Activated CD8-positive, alpha-beta T cell treated with anti-CD3 and anti-CD28 coated beads for 36 hours (primary cell): Measurements from ENCODE around the gene NLRP6. TPM values are rescaled to one million over a fixed set of nuclear protein-coding genes. Genes with fewer than 3 reads are reported as not detected.

Source experiments
- ATAC-seq: fragments of 200-7000 bp; cut with Tn5 transposase; one replicate; pipeline ENCODE4 v1.10.0; 2021; ENCODE audit warnings: mild to moderate bottlenecking, moderate library complexity
- CTCF ChIA-PET: fragments of 350-600 bp; sonication (Branson Sonifier 250); formaldehyde crosslinking; loops from one replicate; lab custom pipeline; 2021; ENCODE audit warnings: antibody characterized with exemption; lab: Charles Lee
- POLR2A ChIA-PET: fragments of 350-600 bp; sonication (Branson Sonifier 250); formaldehyde crosslinking; loops from one replicate; lab custom pipeline; 2021; ENCODE audit warnings: antibody characterized with exemption; lab: Charles Lee
- DNase-seq: peaks from one replicate; pipeline ENCODE4 v3.0.0-alpha.2; 2020
- H3K27ac Mint-ChIP-seq: one replicate; pipeline ENCODE4 v1.8.0; 2021; ENCODE audit warnings: mild to moderate bottlenecking, mixed read lengths
- H3K27me3 Mint-ChIP-seq: one replicate; pipeline ENCODE4 v1.8.0; 2021; ENCODE audit warnings: mixed read lengths
- H3K36me3 Mint-ChIP-seq: one replicate; pipeline ENCODE4 v1.8.0; 2021; ENCODE audit warnings: low read depth, mixed read lengths
- H3K4me1 Mint-ChIP-seq: one replicate; pipeline ENCODE4 v1.8.0; 2021; ENCODE audit warnings: low read depth, mixed read lengths
- H3K4me3 Mint-ChIP-seq: one replicate; pipeline ENCODE4 v1.8.0; 2021; ENCODE audit warnings: mild to moderate bottlenecking, moderate library complexity, mixed read lengths
- H3K9me3 Mint-ChIP-seq: one replicate; pipeline ENCODE4 v1.8.0; 2021; ENCODE audit warnings: mixed read lengths
- intact Hi-C: fragments of 100-400 bp; cut with micrococcal nuclease; formaldehyde crosslinking; loops from one replicate; pipeline ENCODE4 v1.10.0; 2022
- total RNA-seq, 2 experiments: library from RNA; stranded (reverse); gene quantifications; one replicate each; pipeline ENCODE4 v1.2.3, GENCODE V29; 2021
- TF ChIP-seq, protein P1 (sequence below): fragments of 200-600 bp; IDR thresholded peaks from one replicate; pipeline ENCODE4 v1.8.0; 2022; ENCODE audit warnings: antibody characterized with exemption, mild to moderate bottlenecking

The NLRP6 gene
- total RNA-seq, 2 experiments from 2014 or later = 3.3 to 3.4 TPM

DNA sequence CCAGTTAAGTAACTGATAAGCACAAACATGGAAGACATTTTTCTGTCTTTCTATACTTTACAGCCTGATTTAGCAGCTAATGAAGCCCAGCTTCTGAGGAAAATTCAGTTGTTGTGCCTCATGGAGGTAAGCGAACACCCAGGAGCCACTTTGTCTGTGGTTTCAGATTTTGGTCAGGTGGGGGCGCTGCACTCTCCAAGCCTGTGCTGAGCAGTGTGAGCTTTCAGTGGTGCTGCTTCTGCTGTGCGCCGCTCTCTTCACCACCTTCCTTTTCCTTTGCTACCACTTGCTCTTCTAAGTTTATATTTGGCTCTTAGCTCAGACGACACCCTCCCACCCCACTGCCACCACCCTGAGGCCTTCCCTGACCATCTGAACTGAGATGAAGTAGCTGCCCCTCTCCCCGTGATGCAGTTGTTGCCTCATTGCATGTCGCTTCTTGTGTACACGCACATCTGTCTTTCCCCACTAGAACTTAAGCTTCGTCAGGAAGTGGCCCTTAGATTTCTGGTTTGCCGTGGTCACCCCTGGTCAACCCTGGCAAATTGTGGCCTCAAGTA lies 27.4 kb upstream of the NLRP6 start:
- H3K36me3 Mint-ChIP-seq = peaks cover 56% of the 10 kb centered on the region
- peak overlapping the region; percentile 82 for H3K27ac Mint-ChIP-seq
- TF ChIP-seq, protein P1, sequence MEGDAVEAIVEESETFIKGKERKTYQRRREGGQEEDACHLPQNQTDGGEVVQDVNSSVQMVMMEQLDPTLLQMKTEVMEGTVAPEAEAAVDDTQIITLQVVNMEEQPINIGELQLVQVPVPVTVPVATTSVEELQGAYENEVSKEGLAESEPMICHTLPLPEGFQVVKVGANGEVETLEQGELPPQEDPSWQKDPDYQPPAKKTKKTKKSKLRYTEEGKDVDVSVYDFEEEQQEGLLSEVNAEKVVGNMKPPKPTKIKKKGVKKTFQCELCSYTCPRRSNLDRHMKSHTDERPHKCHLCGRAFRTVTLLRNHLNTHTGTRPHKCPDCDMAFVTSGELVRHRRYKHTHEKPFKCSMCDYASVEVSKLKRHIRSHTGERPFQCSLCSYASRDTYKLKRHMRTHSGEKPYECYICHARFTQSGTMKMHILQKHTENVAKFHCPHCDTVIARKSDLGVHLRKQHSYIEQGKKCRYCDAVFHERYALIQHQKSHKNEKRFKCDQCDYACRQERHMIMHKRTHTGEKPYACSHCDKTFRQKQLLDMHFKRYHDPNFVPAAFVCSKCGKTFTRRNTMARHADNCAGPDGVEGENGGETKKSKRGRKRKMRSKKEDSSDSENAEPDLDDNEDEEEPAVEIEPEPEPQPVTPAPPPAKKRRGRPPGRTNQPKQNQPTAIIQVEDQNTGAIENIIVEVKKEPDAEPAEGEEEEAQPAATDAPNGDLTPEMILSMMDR = peak; percentile 83
- peaks cover 18% of the 10 kb centered on the region for H3K4me1 Mint-ChIP-seq
- intact Hi-C loops = no loop called here
- DNase-seq = peak; percentile 91
- H3K27me3 Mint-ChIP-seq = no peaks in the 10 kb centered on the region
- ChIA-PET POLR2A (interaction anchor here (0.5 to 3.9 kb wide), 16 partner anchors 9 to 247 kb away, joined by 3 to 24 read pairs (median 5); partner anchors contain the start of genes IFITM2, NLRP6, PSMD13 and SIRT3), CTCF (interaction anchor here (0.7 to 5.1 kb wide), 46 partner anchors 9 to 223 kb away, joined by 3 to 71 read pairs (median 8); partner anchors contain the start of genes ANO9, BET1L, IFITM2 and IFITM5)
- H3K4me3 Mint-ChIP-seq = no peak overlapping the region
- peak; percentile 98 for ATAC-seq
- H3K9me3 Mint-ChIP-seq = no peaks in the 10 kb centered on the region

DNA sequence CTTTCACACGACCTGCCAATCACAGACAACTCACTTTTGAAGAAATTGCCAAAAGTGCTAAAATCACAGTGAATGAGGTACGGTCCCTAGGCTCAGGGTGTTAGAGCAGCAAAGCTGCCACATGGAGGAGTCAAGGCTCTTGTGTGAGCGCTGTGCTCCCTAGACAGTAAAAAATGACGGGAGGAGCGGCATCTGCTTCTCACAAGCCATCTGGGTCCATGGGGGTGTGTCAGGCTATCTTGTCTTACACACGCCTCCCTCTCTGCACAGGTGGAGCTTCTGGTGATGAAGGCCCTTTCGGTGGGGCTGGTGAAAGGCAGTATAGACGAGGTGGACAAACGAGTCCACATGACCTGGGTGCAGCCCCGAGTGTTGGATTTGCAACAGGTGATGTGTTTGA lies 26.7 kb upstream of the NLRP6 start:
- Mint-ChIP-seq H3K36me3 (peaks cover 49% of the 10 kb centered on the region), H3K9me3 (no peaks in the 10 kb centered on the region), H3K4me3 (no peak overlapping the region), H3K27ac (peak overlapping the region; percentile 28), H3K4me1 (peaks cover 18% of the 10 kb centered on the region), H3K27me3 (no peaks in the 10 kb centered on the region)
- ChIA-PET CTCF (interaction anchor here (0.7 to 5.1 kb wide), 38 partner anchors 9 to 222 kb away, joined by 3 to 71 read pairs (median 11); partner anchors contain the start of genes ANO9, BET1L, IFITM2 and IFITM5), POLR2A (interaction anchor here (0.6 to 3.9 kb wide), 15 partner anchors 10 to 196 kb away, joined by 3 to 24 read pairs (median 6); partner anchors contain the start of genes NLRP6 and PSMD13)
- no peak for DNase-seq
- no peak for ATAC-seq
- TF ChIP-seq, protein P1 = no peak
- intact Hi-C loops = no loop called here

DNA sequence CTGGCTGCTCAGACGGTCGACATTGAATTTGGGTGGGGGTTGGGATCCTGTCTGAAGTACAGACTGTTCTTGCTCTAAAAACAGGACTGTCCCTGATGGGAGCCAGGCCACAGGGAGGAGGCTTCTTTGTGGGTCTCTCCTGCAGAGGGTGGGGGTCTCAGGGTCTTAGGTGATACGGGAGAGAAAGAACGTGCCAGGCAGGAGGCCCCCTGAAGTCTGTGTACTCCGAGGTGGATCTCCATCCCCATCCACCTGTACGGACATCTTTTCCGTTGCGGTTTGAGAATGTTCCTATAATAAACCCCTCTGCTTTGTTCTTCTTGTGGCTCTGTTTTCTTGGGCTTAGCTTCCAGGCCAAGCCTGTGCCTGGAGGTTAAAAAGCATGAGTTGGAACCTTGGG lies 25.5 kb upstream of the NLRP6 start:
- TF ChIP-seq, protein P1 = no peak
- DNase-seq = no peak
- Mint-ChIP-seq H3K36me3 (peaks cover 40% of the 10 kb centered on the region), H3K4me1 (peaks cover 18% of the 10 kb centered on the region), H3K27me3 (no peaks in the 10 kb centered on the region), H3K9me3 (no peaks in the 10 kb centered on the region), H3K4me3 (no peak overlapping the region), H3K27ac (no peak overlapping the region)
- ChIA-PET CTCF (interaction anchor here (0.8 to 5.1 kb wide), 8 partner anchors 8 to 112 kb away, joined by 3 to 71 read pairs (median 40); partner anchors contain the start of genes IFITM2, NLRP6, PSMD13 and SIRT3), POLR2A (interaction anchor here (1.0 kb wide), 1 partner anchor 15 kb away, joined by 6 read pairs; no protein-coding TSS in a partner anchor)
- ATAC-seq = no peak
- intact Hi-C loops = no loop called here

DNA sequence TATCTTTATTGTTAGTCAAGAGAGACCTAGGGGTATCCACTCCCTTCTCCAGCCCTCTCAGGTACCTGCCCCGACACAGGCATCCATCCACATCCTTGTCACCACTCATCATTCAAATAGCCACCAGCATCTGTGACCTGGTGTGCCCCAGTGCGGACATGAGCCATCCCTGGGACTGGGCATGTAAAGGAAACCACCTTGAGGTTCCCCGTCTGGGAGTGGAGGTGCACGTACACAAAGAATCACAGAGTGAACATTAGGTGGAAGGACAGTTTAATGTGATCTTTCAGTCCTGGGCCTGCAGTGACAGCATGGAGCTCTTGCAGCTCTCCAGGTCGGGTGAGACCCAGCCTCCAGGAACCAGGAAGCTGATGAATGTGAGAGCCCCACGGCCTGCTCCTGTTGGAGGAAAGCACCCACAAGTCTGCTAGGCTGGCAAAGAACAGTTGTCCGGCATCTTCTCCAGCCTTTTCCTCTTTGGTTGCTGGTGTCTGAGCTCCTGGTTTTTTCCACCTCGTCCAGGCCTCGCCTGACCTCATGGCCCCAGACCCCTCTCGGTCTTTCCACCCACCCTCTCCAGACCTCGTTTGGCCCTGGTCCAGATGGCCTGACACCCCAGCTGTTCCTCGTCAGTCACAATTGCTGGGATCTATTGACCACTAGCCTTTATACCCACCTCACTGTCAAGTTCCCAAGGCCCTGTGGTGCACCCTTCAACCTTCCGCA lies 24.9 kb upstream of the NLRP6 start:
- DNase-seq = no peak
- H3K4me1 Mint-ChIP-seq = peaks cover 18% of the 10 kb centered on the region
- ChIA-PET CTCF (interaction anchor here (1.2 to 3.9 kb wide), 4 partner anchors 7 to 27 kb away, joined by 5 to 71 read pairs (median 42); partner anchors contain the start of gene NLRP6), POLR2A (no interaction called here)
- TF ChIP-seq, protein P1 = no peak
- no peak overlapping the region for H3K4me3 Mint-ChIP-seq
- H3K27ac Mint-ChIP-seq = no peak overlapping the region
- intact Hi-C loops = no loop called here
- H3K36me3 Mint-ChIP-seq = peaks cover 33% of the 10 kb centered on the region
- ATAC-seq = no peak
- H3K9me3 Mint-ChIP-seq = no peaks in the 10 kb centered on the region
- no peaks in the 10 kb centered on the region for H3K27me3 Mint-ChIP-seq
